Measurements from ENCODE around the gene ADAP1.
A peak's percentile ranks its signal among the peaks of the same experiment; 100 is the strongest.

ADAP1 gene

DNA sequence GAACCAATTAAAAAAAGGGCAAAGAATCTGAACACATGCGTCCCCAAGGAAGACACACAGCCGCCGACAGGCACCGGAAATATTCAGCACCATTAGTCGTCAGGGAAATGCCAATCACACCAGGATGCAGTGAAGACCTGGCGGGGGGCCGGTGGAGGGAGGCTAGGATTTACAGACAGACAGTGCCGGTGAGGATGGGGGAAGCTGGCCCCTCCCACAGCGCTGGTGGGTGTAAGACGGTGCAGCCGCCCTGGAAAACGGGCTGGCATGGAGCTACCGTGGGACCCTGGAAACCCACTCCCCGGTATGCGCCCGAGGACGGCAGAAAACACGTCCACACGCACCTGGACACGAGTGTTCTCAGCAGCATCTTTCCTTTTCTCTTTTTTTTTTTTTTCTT is 4.8 kb upstream of the ADAP1 start:
- no peak for DNase-seq (ENCODE audit: insufficient read length)
- FAIRE-seq, result no peak
- TF ChIP-seq POLR2A (IDR thresholded peaks at IDR 0.05; ENCODE audit: low read depth, low read length) (no peak), TAF1 (IDR thresholded peaks at IDR 0.05; ENCODE audit: borderline replicate concordance, low read depth, low read length) (no peak), POLR2AphosphoS5 (IDR thresholded peaks at IDR 0.05; ENCODE audit: low read depth, low read length) (no peak)

DNA sequence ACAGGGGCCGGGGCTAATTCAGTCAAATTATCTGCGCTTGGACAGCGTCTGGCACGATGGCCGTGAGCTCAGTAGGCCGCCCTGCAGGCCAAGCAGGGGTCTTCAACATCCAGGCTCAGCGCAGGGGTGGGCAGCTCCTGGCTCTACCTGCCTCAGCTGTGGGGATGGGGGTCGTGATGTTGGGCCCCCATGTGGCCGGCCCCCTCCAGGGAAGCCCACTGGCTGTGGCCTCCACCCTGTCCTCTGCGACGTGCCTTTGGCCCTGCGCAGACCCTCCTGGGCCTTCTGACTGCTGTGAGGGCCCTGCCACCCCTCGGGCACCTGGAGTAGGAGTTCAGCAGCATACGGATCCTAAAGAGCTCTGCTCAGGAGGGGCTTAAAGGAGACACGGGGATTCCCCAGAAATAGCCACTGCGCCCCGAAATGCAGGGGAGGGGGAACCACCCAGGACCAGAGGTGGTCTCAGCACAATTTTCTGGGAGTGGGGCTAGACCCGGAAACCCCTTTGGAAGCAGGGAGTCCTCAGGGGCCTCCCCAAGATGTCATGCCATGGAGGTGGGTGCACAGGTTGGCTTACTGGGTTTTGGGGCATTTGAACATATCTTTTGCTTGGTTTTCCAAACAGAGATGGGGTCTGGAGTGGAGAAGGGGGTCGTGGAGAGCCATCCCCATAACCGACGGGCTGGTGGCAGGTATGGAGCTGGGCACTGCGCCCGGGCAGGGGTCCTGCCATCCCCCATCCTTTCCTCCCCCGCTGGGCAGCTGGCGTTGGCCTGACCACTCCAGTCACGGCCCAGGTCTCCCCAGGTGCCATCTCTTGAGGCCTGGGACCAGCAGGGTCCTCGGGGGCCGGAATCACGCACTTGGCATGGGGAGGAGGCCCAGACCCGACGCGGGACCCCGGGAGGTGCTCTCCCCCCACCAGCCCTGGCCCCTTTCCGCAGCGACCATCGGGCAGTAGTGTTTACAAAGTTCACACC is 4.0 kb upstream of the ADAP1 start:
- no peak for TF ChIP-seq POLR2A (IDR thresholded peaks at IDR 0.05; ENCODE audit: low read depth, low read length)
- TF ChIP-seq TAF1 (IDR thresholded peaks at IDR 0.05; ENCODE audit: borderline replicate concordance, low read depth, low read length), result no peak
- no peak for TF ChIP-seq POLR2AphosphoS5 (IDR thresholded peaks at IDR 0.05; ENCODE audit: low read depth, low read length)
- FAIRE-seq, result no peak
- no peak for DNase-seq (ENCODE audit: insufficient read length)

DNA sequence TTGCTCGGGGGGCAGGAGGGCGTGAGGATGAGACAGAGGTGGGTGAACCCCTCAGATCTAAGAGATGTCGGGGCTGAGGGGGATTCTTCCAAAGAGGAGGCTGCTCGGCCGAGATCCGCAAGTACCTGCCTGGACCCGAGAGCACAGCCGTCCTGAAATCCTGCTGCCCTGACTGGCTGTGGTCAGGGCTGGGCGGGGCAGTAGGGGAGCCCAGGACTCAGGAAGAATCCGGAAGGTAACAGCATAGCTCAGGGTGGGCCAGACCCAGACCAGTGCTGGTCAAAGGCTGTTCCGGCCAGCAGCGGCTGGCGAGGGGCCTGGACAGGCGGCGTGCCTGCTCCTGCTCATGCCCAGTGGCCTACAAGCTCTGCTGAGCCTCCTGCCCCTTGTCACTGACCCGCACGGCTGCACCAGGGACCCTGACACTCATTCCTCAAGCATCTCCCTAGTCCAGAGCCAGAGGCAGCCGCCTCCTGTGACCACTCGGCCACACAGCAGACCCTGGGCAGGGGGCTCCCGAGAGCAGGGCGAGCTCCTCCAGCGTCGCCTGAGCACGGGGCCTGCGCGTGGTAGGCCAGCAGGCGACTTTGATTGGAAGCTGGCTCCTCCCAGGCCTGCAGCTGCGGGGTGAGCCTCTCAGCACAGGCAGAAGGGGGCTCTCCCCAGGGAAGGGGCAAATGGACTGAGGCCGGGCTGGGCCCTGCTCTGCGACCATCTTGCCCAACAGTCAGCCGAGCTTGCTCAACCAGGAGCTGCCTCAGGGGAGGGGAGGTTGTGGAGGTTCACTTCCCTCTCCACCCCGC is 3.1 kb upstream of the ADAP1 start:
- DNase-seq (ENCODE audit: insufficient read length), result no peak
- FAIRE-seq, result no peak
- TF ChIP-seq TAF1 (IDR thresholded peaks at IDR 0.05; ENCODE audit: borderline replicate concordance, low read depth, low read length), result no peak
- no peak for TF ChIP-seq POLR2A (IDR thresholded peaks at IDR 0.05; ENCODE audit: low read depth, low read length)
- no peak for TF ChIP-seq POLR2AphosphoS5 (IDR thresholded peaks at IDR 0.05; ENCODE audit: low read depth, low read length)

DNA sequence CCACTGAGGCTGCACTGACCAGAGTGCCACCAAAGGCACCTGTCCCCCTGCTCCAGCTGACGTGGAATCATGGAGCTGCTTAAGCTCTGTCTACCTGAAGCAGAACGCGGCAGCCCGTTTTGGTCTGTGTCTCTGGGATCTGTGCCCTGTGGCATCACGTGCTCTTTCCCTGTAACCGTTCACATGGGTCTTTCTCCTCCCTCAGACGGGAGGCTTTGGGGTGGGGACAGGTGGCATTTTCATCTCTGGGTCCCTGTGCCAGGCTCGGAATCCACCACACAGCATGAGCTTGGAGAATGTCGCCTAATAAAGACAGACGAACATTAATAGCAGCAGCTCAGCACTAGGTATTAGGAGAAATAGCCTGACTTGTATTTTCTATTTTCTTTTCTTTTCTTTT is 1.6 kb upstream of the ADAP1 start:
- DNase-seq (ENCODE audit: insufficient read length), result no peak
- TF ChIP-seq TAF1 (IDR thresholded peaks at IDR 0.05; ENCODE audit: borderline replicate concordance, low read depth, low read length), result no peak
- no peak for TF ChIP-seq POLR2A (IDR thresholded peaks at IDR 0.05; ENCODE audit: low read depth, low read length)
- no peak for TF ChIP-seq POLR2AphosphoS5 (IDR thresholded peaks at IDR 0.05; ENCODE audit: low read depth, low read length)
- no peak for FAIRE-seq

DNA sequence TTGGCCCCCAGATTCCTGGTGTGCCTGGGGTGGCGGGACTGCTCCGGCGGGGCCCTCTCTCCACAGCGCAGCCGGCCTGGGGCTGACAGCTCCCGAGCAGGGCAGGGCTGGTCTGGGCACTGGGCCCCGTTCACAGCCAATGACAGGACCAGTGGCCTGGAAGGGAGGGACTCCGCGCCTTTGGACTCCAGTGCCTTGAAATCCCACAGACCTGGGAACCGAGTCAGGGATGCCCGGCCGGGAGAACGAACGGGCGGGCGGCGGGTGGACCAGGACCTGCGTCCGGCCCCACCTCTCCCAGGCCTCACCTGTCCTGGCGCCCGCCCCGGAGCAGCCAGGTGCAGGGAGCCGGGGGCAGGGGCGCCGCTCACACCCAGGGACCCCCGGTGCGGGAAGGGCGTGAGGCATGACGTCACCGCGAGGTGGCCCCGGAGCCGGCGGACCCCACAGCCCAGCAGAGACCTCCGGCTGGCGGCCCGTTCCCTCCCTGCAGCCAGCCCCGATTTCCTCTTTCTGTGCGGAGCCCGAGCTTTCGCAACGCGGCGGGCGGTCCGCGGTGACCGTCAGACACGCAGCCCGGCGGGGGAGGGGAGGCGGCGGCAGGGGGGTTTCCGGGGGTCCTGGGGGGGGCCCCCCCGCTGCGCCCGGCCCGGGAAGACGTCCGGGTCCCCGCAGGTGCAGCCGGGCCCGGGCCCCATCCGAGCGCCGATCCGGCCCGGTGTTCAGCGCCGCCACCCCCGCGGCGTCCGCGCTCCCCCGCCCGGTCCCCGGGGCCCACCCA is 743 bp downstream of the ADAP1 start:
- FAIRE-seq (peak; percentile 42), DNase-seq (ENCODE audit: insufficient read length) (no peak)
- TF ChIP-seq TAF1 (IDR thresholded peaks at IDR 0.05; ENCODE audit: borderline replicate concordance, low read depth, low read length) (no peak), POLR2AphosphoS5 (IDR thresholded peaks at IDR 0.05; ENCODE audit: low read depth, low read length) (no peak), POLR2A (IDR thresholded peaks at IDR 0.05; ENCODE audit: low read depth, low read length) (no peak)

DNA sequence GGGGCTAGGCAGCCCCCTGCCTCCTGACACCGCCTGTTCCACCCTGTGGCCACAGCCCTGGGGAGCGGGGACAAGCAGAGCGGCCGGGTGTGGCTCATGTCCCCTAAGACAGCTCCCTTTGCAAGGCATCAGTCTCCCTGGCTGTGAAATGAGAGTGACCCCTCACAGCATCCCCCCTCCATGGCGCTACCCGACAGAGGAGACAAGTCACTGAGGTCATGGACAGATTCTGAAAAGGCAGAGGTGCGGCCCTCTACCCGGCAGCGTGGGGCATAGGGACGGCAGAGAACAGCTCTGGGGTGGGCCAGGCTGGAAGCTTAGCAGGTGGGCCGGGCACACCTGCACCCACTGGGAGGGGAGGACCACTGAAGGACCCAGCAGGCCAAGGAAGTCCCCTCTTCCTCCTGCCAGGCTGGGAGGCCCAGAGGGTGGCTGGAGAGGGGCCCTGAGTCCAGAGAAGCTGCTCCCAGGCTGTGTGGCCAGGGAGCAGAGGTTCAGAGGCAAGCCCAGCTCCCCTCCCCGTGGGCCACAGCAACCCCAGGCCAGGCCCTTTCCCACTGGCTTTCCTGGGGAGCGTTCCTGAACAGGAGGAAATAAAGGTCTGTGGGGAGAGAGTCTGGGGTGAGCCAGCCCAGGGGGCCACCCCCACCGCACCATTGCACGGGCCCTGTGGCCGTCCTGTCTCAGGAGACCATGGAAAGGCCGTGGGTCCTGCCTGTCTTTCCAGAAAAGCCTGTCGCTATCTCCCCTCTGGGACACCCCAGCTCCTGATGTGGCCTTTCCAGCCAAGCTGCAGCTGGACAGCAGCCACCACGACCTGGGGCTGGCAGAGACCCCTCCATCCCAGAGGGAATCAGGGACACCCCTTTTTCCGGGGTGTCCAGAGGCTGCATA is 1.7 kb downstream of the ADAP1 start:
- FAIRE-seq (no peak), DNase-seq (ENCODE audit: insufficient read length) (no peak)
- TF ChIP-seq POLR2AphosphoS5 (IDR thresholded peaks at IDR 0.05; ENCODE audit: low read depth, low read length) (no peak), TAF1 (IDR thresholded peaks at IDR 0.05; ENCODE audit: borderline replicate concordance, low read depth, low read length) (no peak), POLR2A (IDR thresholded peaks at IDR 0.05; ENCODE audit: low read depth, low read length) (no peak)

DNA sequence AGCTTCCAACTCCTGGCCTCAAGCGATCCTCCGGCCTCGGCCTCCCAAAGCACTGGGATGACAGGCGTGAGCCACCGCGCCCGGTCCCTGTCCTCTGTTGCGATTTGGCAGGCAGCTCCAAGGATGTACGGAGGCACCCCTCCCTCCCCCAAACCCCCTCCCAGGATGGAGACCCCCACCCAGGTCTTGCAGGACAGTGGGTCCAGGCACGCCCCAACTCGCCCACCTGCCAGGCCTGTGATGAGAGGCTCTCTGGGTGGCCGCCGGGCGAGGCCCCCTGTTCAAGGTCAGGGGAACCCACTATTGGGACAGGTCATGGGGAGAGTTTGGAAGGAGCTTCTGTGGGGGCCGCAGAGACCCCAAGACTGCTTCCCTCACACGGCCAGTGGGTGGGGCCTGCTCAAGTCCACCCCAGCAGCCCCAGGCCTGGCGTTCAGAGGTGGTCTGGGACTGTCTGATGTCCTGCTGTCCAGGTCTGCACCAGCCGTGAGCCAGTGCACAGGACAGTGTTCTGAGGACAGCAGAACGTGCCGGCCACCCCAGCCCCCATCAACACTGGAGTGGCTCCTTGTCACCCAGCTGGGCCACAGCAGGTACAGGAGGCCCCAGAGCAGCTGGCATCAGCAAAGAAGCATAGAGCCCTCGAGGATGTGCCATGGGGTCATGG is 2.5 kb downstream of the ADAP1 start:
- FAIRE-seq (no peak), DNase-seq (ENCODE audit: insufficient read length) (no peak)
- no peak for TF ChIP-seq POLR2A (IDR thresholded peaks at IDR 0.05; ENCODE audit: low read depth, low read length)
- TF ChIP-seq POLR2AphosphoS5 (IDR thresholded peaks at IDR 0.05; ENCODE audit: low read depth, low read length), result no peak
- TF ChIP-seq TAF1 (IDR thresholded peaks at IDR 0.05; ENCODE audit: borderline replicate concordance, low read depth, low read length), result no peak

DNA sequence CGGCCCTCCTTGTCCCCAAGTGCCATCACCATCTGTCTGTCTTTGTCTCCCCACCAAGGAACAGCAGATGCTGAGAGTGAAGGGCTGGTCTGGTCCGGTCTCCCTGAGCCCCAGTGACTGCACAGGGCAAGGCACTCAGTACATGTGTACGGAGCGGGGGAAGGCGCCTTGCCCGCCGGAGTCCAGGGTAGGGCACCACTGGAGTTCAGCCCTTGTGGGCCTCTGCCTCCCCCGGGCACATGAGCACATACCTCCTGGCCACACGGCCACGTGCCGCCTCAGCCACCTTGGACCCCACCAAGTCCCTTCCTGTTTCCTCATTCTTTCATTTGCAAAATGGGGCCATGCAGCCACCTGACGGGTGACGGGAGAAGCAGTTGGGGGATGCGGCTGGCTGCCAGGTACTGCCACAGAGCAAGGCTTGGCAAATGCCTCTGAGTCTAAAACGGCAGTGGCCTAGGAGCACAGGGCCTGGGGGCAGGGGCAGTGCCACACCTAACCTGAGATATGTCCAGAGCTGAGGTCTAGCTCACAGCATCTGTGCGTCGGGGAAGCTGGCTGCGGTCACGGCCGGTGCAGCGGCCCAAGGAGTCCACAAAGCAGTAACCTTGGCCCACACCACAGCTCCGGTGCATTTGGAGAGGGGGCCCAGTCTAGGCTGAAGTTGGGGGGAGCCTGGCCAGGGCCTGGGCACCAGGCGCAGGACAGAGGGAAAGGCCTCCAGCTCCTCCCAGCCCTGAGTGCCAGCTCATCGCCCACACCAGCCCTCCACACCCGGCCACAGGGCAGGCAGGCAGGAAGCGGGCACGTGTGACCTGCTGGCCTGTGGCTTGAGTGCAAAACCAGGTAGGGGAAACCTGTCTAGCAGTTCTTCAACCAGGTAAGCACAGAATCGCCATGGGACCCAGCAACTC is 5.2 kb downstream of the ADAP1 start:
- peak; percentile 53 for FAIRE-seq
- TF ChIP-seq POLR2AphosphoS5 (IDR thresholded peaks at IDR 0.05; ENCODE audit: low read depth, low read length) (no peak), TAF1 (IDR thresholded peaks at IDR 0.05; ENCODE audit: borderline replicate concordance, low read depth, low read length) (no peak), POLR2A (IDR thresholded peaks at IDR 0.05; ENCODE audit: low read depth, low read length) (no peak)
- DNase-seq (ENCODE audit: insufficient read length), result no peak
